Heart left ventricle (tissue), 13 donors: ENCODE results near the gene LIF.

Source experiments
- CTCF ChIP-seq, 12 donors: fragments of 200-600 bp; sonication (generic) in 4 of 12; IDR thresholded peaks; one replicate each; pipeline versions ENCODE4 v1.5.0 to v1.8.0; 2018 to 2022; ENCODE audit warnings: antibody characterized with exemption in 12 of 12, mild to moderate bottlenecking in 5 of 12
- POLR2A ChIP-seq, 2 donors: fragments of 450-650 bp; IDR thresholded peaks; one replicate each; pipeline ENCODE4 v1.6.1; 2017; ENCODE audit warnings: antibody characterized with exemption in 2 of 2, mild to moderate bottlenecking in 2 of 2, moderate library complexity in 2 of 2
- donor health status: ischemic (EF 13 %, LVEDD 7.1; RV severe dilation, severe dysfunction).
- donor health status: DM: no; HTN: yes; CAD: no.
- donor health status: DM: no; HTN: no; CAD: no.
- donor health status: ischemic (EF 25% LVEDD 6.9; RV normal size, moderate dysfunction).
- donor health status: ischemic (EF 25% LVEDD 5.7; RV mildly dilated, moderate dysfunction).
- donor health status: ischemic (EF 35%, LVEDD 5.7; RV mildly dilated, moderate dysfunction).
- donor health status: nonischemic (EF 11% LVEDD 7.7; RV severe dilation, severe dysfunction).
- donor health status: DM: yes; HTN: yes; CAD: no.
- donor health status: PGD.
- donor health status: ischemic (EF 29% LVEDD 5.4; RV normal size, mild dysfunction).
- donor health status: nonischemic (EF 23%, LVEDD 6.1; RV moderate dilation, normal function).

GRCh38 chr22:30225220-30225927 is 21.2 kb downstream of the LIF start:
- TF ChIP-seq POLR2A (IDR thresholded peaks at IDR 0.05) (no peak), CTCF (IDR thresholded peaks at IDR 0.05) (no peak)
